ENCODE results near the gene VMP1. TPM values are rescaled to one million over a fixed set of nuclear protein-coding genes. Genes with fewer than 3 reads are reported as not detected.
"Not testable (repeated sequence)": the region's sequence is repeated elsewhere in the genome, so short reads cannot be mapped to it uniquely, and the experiment has no call there.

The VMP1 gene
- total RNA-seq, 2 experiments from 2014 or later = 29.2 to 38.0 TPM

DNA sequence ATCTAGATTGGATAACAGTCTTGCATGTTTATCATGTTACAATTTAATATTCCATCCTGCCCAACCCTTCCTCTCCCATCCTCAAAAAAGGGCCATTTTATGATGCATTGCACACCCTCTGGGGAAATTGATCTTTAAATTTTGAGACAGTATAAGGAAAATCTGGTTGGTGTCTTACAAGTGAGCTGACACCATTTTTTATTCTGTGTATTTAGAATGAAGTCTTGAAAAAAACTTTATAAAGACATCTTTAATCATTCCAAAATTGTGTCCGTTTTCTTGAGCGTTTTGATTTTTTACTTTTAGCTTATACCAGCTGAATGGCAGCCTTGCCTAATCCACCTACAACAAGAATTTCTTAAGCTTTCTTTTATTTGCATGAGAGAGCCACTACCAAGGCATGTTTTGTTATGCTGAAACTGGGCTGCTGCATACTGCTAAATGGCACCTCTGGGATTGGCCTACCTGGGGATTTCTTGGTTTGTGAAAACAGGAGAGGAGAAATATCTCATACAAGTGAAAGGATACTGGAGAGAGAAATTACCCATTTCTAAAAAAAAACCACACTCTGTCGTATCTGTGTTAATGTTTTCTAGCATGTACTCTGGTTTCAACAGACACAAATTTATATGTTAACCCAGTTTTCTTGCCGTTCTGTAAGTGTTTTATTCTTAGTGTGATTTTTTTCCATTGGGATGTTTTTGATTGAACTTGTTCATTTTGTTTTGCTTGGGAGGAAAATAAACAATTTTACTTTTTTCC, 133.1 kb downstream of the VMP1 start:
- ChIA-PET POLR2A (interaction anchor here (0.7 to 1.1 kb wide), 2 partner anchors 10 to 206 kb away, joined by 3 to 4 read pairs; no protein-coding TSS in a partner anchor), CTCF (ENCODE audit: unreplicated experiment) (no interaction called here)
- peak overlapping the region; percentile 78 for H3K4me2 ChIP-seq (ENCODE audit: low read length)
- peak overlapping the region; percentile 72 for H3K4me3 ChIP-seq (ENCODE audit: low read depth, low read length, poor library complexity, severe bottlenecking)
- H2AFZ ChIP-seq (ENCODE audit: low read length) = no peak overlapping the region
- peaks cover 46% of the 10 kb centered on the region; the same call in 1 of the 2 replicates for H3K79me2 ChIP-seq (ENCODE audit: insufficient read depth, low read depth, low read length)
- no TSS peak for BruUV-seq (replicated peaks)
- TF ChIP-seq EZH2phosphoT487 (IDR thresholded peaks at IDR 0.05; ENCODE audit: borderline replicate concordance, low read depth, low read length) = no peak
- TF ChIP-seq, protein P1, sequence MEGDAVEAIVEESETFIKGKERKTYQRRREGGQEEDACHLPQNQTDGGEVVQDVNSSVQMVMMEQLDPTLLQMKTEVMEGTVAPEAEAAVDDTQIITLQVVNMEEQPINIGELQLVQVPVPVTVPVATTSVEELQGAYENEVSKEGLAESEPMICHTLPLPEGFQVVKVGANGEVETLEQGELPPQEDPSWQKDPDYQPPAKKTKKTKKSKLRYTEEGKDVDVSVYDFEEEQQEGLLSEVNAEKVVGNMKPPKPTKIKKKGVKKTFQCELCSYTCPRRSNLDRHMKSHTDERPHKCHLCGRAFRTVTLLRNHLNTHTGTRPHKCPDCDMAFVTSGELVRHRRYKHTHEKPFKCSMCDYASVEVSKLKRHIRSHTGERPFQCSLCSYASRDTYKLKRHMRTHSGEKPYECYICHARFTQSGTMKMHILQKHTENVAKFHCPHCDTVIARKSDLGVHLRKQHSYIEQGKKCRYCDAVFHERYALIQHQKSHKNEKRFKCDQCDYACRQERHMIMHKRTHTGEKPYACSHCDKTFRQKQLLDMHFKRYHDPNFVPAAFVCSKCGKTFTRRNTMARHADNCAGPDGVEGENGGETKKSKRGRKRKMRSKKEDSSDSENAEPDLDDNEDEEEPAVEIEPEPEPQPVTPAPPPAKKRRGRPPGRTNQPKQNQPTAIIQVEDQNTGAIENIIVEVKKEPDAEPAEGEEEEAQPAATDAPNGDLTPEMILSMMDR (conservative IDR thresholded peaks at IDR 0.05; ENCODE audit: low read length) = no peak
- peaks cover 64% of the 10 kb centered on the region for H3K4me1 ChIP-seq (ENCODE audit: insufficient read depth, low read length, poor library complexity, severe bottlenecking)
- no peak for DNase-seq (ENCODE audit: low spot score)
- intact Hi-C loops (cut with micrococcal nuclease; ENCODE audit: unreplicated experiment) = loop anchor here (2.0 kb wide), 1 partner anchor 36 kb away; no protein-coding TSS in a partner anchor
- no peak overlapping the region for H3K27ac ChIP-seq (ENCODE audit: low read depth, low read length, poor library complexity, severe bottlenecking)
- no peaks in the 10 kb centered on the region for H3K9me2 ChIP-seq (ENCODE audit: insufficient read depth, low read length)
- no peaks in the 10 kb centered on the region for H4K20me1 ChIP-seq (ENCODE audit: insufficient read depth, low read length)
- peaks cover 33% of the 10 kb centered on the region for H3K36me3 ChIP-seq (ENCODE audit: insufficient read depth, low read length)
- H3K9me3 ChIP-seq (ENCODE audit: low read length) = no peaks in the 10 kb centered on the region

DNA sequence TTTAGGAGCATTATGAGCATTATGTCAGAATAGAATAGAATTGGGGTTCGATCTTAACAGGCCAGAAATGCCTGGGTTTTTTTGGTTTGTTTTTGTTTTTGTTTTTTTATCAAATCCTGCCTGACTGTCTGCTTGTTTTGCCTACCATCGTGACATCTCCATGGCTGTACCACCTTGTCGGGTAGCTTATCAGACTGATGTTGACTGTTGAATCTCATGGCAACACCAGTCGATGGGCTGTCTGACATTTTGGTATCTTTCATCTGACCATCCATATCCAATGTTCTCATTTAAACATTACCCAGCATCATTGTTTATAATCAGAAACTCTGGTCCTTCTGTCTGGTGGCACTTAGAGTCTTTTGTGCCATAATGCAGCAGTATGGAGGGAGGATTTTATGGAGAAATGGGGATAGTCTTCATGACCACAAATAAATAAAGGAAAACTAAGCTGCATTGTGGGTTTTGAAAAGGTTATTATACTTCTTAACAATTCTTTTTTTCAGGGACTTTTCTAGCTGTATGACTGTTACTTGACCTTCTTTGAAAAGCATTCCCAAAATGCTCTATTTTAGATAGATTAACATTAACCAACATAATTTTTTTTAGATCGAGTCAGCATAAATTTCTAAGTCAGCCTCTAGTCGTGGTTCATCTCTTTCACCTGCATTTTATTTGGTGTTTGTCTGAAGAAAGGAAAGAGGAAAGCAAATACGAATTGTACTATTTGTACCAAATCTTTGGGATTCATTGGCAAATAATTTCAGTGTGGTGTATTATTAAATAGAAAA, 133.8 kb downstream of the VMP1 start:
- DNase-seq (ENCODE audit: low spot score); H3K27ac ChIP-seq (ENCODE audit: low read depth, low read length, poor library complexity, severe bottlenecking); BruUV-seq (replicated peaks); H3K9me3 ChIP-seq (ENCODE audit: low read length); H4K20me1 ChIP-seq (ENCODE audit: insufficient read depth, low read length); H2AFZ ChIP-seq (ENCODE audit: low read length); CTCF ChIA-PET (ENCODE audit: unreplicated experiment); H3K9me2 ChIP-seq (ENCODE audit: insufficient read depth, low read length): not testable (repeated sequence)
- Histone ChIP-seq H3K4me2 (ENCODE audit: low read length) (peak overlapping the region; percentile 78), H3K36me3 (ENCODE audit: insufficient read depth, low read length) (peaks cover 33% of the 10 kb centered on the region), H3K4me3 (ENCODE audit: low read depth, low read length, poor library complexity, severe bottlenecking) (peak overlapping the region; percentile 72), H3K4me1 (ENCODE audit: insufficient read depth, low read length, poor library complexity, severe bottlenecking) (peaks cover 71% of the 10 kb centered on the region), H3K79me2 (ENCODE audit: insufficient read depth, low read depth, low read length) (peaks cover 48% of the 10 kb centered on the region; the same call in 1 of the 2 replicates)
- intact Hi-C loops (cut with micrococcal nuclease; ENCODE audit: unreplicated experiment) = loop anchor here (2.0 kb wide), 1 partner anchor 36 kb away; no protein-coding TSS in a partner anchor
- POLR2A ChIA-PET = interaction anchor here (1.0 kb wide), 1 partner anchor 13 kb away, joined by 3 read pairs; no protein-coding TSS in a partner anchor

DNA sequence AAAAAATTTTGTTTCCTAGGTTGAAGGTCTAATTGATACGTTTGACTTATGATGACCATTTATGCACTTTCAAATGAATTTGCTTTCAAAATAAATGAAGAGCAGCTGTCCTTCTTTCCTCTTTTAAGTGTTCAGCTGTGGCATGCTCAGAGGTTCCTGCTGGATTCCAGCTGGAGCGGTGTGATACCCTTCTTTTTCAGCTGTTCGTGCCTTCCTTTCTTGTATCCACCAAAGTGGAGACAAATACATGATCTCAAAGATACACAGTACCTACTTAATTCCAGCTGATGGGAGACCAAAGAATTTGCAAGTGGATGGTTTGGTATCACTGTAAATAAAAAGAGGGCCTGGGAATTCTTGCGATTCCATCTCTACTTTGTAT, 134.4 kb downstream of the VMP1 start:
- H3K9me2 ChIP-seq (ENCODE audit: insufficient read depth, low read length); DNase-seq (ENCODE audit: low spot score); H3K9me3 ChIP-seq (ENCODE audit: low read length); BruUV-seq (replicated peaks); H3K27ac ChIP-seq (ENCODE audit: low read depth, low read length, poor library complexity, severe bottlenecking); CTCF ChIA-PET (ENCODE audit: unreplicated experiment); H3K4me2 ChIP-seq (ENCODE audit: low read length); H4K20me1 ChIP-seq (ENCODE audit: insufficient read depth, low read length); H3K4me3 ChIP-seq (ENCODE audit: low read depth, low read length, poor library complexity, severe bottlenecking); H2AFZ ChIP-seq (ENCODE audit: low read length): not testable (repeated sequence)
- Histone ChIP-seq H3K36me3 (ENCODE audit: insufficient read depth, low read length) (peaks cover 29% of the 10 kb centered on the region), H3K79me2 (ENCODE audit: insufficient read depth, low read depth, low read length) (peaks cover 48% of the 10 kb centered on the region; the same call in 1 of the 2 replicates), H3K4me1 (ENCODE audit: insufficient read depth, low read length, poor library complexity, severe bottlenecking) (peaks cover 71% of the 10 kb centered on the region)
- POLR2A ChIA-PET = interaction anchor here (1.0 kb wide), 1 partner anchor 14 kb away, joined by 3 read pairs; no protein-coding TSS in a partner anchor
- intact Hi-C loops (cut with micrococcal nuclease; ENCODE audit: unreplicated experiment) = loop anchor here (2.0 kb wide), 1 partner anchor 37 kb away; no protein-coding TSS in a partner anchor

All from OCI-LY7 (cell line).